Measurements from ENCODE around the gene HES5.

GRCh38 chr1:2497891-2498290, 32.2 kb downstream of the HES5 start:
- TF ChIP-seq EZH2 (IDR thresholded peaks at IDR 0.05; ENCODE audit: insufficient read depth, poor library complexity, severe bottlenecking) (no peak), EZH2phosphoT487 (IDR thresholded peaks at IDR 0.05; ENCODE audit: insufficient read depth, low read depth) (no peak)

Measured in GM23248 (cell line).